ENCODE measurements around the gene SPATA3.

The SPATA3 gene

DNA sequence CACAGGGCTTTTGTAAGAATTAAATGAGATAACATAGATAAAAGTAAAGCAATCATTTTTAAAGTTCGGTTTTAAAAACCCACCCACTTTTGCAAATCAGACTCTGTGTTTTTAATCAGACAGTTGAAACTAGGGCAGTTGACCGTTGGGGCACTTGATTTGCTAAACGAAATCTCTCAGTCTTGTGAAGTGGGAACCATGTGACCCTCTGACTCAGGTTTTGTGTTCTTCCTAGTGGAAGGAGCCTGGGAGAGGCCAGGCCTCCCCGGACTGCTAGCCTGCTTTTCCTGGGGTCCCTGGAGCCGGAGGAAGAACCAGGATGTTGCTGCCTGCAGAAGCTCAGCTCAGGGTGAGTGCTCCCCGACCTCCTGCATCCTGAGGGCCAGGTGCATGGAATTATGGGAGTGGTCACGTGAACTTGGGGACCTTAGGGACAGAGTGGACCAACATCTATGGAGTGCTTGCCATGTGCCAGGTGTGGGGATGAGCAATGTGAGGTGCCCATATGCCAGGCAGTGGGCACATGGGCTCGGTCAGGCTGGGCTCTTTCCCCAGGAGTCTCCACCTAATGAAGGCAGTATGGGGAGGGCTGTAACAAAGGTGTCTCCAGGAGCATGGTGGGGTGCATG, 45.3 kb downstream of the SPATA3 start:
- no peak overlapping the region for H3K4me3 ChIP-seq (ENCODE audit: low read length)
- peaks cover 5% of the 10 kb centered on the region for H3K4me1 ChIP-seq (ENCODE audit: control insufficient read depth, insufficient read depth, low read length)
- H3K36me3 ChIP-seq (ENCODE audit: control insufficient read depth, insufficient read depth, low read length, severe bottlenecking) = no peaks in the 10 kb centered on the region
- no peak for DNase-seq (ENCODE audit: low read depth)
- no peaks in the 10 kb centered on the region for H3K9me3 ChIP-seq (ENCODE audit: control insufficient read depth, low read length)
- H3K27me3 ChIP-seq (replicated peaks; ENCODE audit: control insufficient read depth, insufficient read depth, low read length) = peaks cover 40% of the 10 kb centered on the region
- H3K9ac ChIP-seq (ENCODE audit: low read length) = no peak overlapping the region

DNA sequence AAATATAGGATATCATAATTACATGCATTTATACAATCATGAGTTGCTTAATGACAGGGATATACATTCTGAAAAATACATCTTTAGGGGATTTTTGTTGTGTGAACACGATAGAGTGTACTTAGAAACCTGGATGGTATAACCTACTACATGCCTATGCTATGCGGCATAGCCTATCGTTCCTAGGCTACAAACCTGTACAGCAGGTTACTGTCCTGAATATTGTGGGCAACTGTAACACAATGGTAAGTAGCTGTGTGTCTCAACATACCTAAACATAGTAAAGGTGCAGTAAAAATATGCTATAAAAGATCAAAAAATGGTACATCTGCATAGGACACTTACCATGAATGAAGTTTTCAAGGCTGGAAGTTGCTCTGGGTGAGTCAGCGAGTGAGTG, 47.9 kb downstream of the SPATA3 start:
- no peak for DNase-seq (ENCODE audit: low read depth)
- Histone ChIP-seq H3K9ac (ENCODE audit: low read length) (no peak overlapping the region), H3K27me3 (replicated peaks; ENCODE audit: control insufficient read depth, insufficient read depth, low read length) (peaks cover 48% of the 10 kb centered on the region), H3K36me3 (ENCODE audit: control insufficient read depth, insufficient read depth, low read length, severe bottlenecking) (no peaks in the 10 kb centered on the region), H3K4me3 (ENCODE audit: low read length) (no peak overlapping the region), H3K4me1 (ENCODE audit: control insufficient read depth, insufficient read depth, low read length) (peaks cover 5% of the 10 kb centered on the region), H3K9me3 (ENCODE audit: control insufficient read depth, low read length) (no peaks in the 10 kb centered on the region)

DNA sequence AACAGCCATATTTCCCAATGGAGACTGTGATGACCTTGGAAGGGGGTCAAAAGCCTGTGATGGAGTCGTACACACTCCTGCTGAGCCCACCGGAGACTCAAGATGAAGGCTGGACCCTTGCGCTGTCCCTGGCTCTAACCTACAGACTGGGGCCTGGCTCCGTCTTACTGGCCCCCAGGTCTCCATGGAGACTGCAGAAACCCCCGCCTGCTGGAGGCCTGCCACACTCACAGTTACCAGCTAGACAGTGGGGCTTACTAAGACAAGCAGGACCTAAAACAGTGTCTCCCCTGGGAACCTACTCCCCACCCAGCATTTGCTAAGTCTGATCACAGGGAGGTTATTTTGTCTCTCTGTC, 51.0 kb downstream of the SPATA3 start:
- H3K9ac ChIP-seq (ENCODE audit: low read length) = no peak overlapping the region
- peaks cover 27% of the 10 kb centered on the region for H3K27me3 ChIP-seq (replicated peaks; ENCODE audit: control insufficient read depth, insufficient read depth, low read length)
- H3K4me3 ChIP-seq (ENCODE audit: low read length) = no peak overlapping the region
- H3K36me3 ChIP-seq (ENCODE audit: control insufficient read depth, insufficient read depth, low read length, severe bottlenecking) = no peaks in the 10 kb centered on the region
- no peak for DNase-seq (ENCODE audit: low read depth)
- H3K4me1 ChIP-seq (ENCODE audit: control insufficient read depth, insufficient read depth, low read length) = peaks cover 20% of the 10 kb centered on the region
- no peaks in the 10 kb centered on the region for H3K9me3 ChIP-seq (ENCODE audit: control insufficient read depth, low read length)

DNA sequence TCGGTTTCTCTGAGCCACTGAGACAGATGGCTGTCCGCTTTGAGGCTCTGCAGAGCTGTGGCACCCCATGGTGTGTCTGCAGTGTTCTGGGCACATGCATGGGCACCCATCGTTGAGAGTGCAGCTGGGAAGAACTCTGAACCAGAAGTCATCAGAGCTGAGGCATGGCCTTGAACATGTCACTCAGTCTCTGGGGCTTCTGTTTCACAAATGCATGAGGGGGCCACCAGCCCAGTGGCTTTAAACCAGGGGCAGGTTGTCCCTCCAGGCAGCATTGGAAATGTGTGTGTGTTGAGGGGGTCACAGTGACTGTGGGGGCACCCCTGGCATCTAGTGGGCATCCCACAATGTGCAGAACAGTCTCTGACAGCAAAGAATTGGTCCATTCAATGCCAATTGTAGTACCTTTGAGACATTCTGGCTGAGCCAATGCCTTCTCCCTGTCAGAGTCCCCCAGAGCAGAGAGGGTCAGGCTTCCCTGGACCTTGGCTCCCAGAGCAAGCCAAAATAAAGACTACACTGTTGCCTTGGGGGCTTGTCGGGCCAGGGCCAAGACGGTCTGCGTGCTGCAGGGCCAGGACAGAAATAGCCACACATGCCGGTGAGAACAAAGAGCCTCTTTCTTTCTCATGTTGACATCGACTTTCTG, 51.5 kb downstream of the SPATA3 start:
- H3K4me1 ChIP-seq (ENCODE audit: control insufficient read depth, insufficient read depth, low read length) = peaks cover 22% of the 10 kb centered on the region
- no peak overlapping the region for H3K9ac ChIP-seq (ENCODE audit: low read length)
- peaks cover 22% of the 10 kb centered on the region for H3K27me3 ChIP-seq (replicated peaks; ENCODE audit: control insufficient read depth, insufficient read depth, low read length)
- no peak for DNase-seq (ENCODE audit: low read depth)
- no peak overlapping the region for H3K4me3 ChIP-seq (ENCODE audit: low read length)
- H3K36me3 ChIP-seq (ENCODE audit: control insufficient read depth, insufficient read depth, low read length, severe bottlenecking) = no peaks in the 10 kb centered on the region
- no peaks in the 10 kb centered on the region for H3K9me3 ChIP-seq (ENCODE audit: control insufficient read depth, low read length)

DNA sequence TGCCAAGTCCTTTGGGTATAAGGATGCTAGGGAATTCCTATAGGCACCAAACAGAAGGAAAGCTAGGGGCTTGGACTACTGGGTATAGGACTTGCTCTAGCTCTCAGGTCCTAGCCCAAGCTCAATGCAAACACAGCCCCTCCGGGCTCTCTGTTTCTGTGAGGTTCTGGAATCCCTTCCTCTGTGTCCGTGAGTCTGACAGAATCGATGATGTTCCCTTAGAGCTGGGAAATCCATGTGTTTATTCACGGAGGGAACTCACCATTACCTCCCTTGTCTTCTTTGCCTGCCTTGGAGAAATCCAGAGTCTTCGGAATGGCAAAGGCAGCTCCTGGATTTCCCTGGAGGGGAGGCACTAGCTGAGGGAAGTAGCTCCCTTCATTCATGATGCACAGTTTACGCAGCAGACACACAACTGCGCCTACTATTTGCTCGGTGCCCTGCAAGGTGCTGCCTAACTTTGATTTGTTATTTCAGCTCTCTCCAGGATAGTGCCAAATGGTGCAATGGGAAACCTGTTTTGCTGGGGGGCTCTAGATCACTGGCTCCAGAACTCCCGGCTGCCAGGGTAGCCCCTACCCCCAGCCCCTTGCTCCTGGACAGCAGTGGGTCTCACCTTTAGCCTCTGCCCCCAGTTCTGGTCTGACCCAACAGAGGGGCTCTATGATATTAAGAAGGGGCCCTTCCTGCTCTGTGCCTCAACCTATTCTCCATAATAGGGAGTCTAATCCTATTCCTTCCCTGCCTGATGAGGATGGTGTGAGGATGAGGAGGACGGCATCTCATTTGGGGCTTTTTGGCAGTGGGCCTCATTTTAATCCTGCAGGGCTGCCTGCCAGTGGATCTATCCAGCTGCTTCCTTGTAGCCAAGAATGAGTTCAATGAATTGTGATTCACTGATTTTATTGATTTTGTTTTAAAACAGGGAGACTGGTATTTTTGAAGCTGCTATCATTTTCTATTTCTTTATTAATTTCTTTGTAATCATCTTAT, 52.3 kb downstream of the SPATA3 start:
- H3K9me3 ChIP-seq (ENCODE audit: control insufficient read depth, low read length) = no peaks in the 10 kb centered on the region
- peaks cover 25% of the 10 kb centered on the region for H3K4me1 ChIP-seq (ENCODE audit: control insufficient read depth, insufficient read depth, low read length)
- no peak for DNase-seq (ENCODE audit: low read depth)
- peaks cover 22% of the 10 kb centered on the region for H3K27me3 ChIP-seq (replicated peaks; ENCODE audit: control insufficient read depth, insufficient read depth, low read length)
- H3K9ac ChIP-seq (ENCODE audit: low read length) = no peak overlapping the region
- no peak overlapping the region for H3K4me3 ChIP-seq (ENCODE audit: low read length)
- no peaks in the 10 kb centered on the region for H3K36me3 ChIP-seq (ENCODE audit: control insufficient read depth, insufficient read depth, low read length, severe bottlenecking)

DNA sequence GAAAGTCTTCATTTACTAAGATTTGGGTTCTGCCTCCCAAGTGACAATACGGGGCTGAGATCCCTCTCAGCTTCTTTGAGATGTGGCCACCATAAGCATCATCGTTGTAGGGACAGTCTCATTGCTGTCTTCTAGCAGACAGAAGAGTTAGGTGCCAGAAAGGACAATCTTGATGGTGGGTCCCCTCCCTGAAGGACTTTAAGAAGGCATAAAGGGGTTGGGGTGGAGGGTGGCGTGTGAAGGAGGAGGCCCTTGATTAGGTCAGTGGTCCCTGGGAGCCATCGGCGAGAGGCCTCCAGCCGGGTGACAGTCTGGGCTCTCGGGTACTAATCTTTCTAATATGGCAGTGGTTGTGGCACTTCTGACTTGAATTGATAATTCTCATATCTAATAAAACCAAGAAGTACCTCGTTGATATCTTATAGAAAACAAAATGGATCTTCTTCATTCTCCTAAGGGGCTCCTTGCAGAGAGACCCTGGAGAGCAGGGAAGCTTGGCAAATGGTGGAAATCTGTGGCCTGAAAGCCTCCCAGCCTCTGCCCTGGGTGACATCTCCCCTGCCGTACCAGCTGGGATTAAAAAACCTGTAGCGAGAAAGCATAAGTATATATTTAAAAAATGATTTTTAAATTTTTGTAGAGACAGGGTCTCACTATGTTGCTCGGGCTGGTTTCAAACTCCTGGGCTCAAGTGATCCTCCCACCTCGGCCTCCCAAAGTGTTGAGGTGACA, 53.5 kb downstream of the SPATA3 start:
- no peaks in the 10 kb centered on the region for H3K36me3 ChIP-seq (ENCODE audit: control insufficient read depth, insufficient read depth, low read length, severe bottlenecking)
- peaks cover 25% of the 10 kb centered on the region for H3K4me1 ChIP-seq (ENCODE audit: control insufficient read depth, insufficient read depth, low read length)
- H3K9ac ChIP-seq (ENCODE audit: low read length) = no peak overlapping the region
- H3K4me3 ChIP-seq (ENCODE audit: low read length) = no peak overlapping the region
- peaks cover 22% of the 10 kb centered on the region for H3K27me3 ChIP-seq (replicated peaks; ENCODE audit: control insufficient read depth, insufficient read depth, low read length)
- DNase-seq (ENCODE audit: low read depth) = no peak
- H3K9me3 ChIP-seq (ENCODE audit: control insufficient read depth, low read length) = no peaks in the 10 kb centered on the region

DNA sequence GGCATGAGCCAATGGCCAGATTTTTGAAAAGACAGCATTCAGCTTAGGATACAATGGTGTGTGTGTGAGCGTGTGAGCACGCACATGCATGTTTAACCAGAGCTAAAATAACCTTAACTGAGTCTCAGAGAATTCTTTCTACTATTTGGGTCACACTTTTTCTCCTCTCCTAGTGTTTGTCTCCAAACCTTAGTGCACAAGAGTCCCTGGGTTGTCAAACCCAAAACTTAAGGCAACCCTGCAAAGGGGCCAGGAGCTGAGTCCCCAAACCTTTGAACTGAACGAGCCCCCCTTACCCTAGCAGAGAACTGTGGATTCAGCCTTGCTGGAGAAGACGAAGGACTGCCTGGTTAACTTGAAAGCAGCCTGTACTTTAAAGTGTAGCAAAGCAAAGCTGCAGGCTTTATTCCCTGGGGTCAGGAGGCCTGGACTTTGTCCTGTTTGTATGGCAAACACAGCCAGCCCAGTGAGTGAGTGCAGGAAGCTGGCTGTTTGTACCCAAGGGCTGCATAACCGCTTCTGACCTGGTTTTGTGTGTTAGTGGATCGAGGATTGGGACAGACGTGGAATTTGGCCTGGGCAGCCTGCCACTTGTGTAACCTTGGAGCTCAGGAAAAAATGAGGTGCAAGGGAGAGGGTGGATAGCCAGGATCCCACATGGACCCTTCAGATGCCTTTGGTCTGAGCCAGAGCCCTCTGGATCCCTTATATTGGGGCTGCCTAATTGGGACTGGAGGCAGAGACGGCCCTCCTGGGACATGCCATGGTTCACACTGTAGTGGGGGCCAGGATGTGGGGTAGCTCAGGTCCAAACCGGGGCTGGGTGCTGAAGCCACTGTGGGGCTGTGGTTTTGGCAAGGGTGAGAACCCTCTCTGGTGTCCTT, 54.3 kb downstream of the SPATA3 start:
- Histone ChIP-seq H3K4me3 (ENCODE audit: low read length) (no peak overlapping the region), H3K27me3 (replicated peaks; ENCODE audit: control insufficient read depth, insufficient read depth, low read length) (peaks cover 22% of the 10 kb centered on the region), H3K9ac (ENCODE audit: low read length) (peak overlapping the region; percentile 10), H3K36me3 (ENCODE audit: control insufficient read depth, insufficient read depth, low read length, severe bottlenecking) (no peaks in the 10 kb centered on the region), H3K4me1 (ENCODE audit: control insufficient read depth, insufficient read depth, low read length) (peaks cover 25% of the 10 kb centered on the region), H3K9me3 (ENCODE audit: control insufficient read depth, low read length) (no peaks in the 10 kb centered on the region)
- no peak for DNase-seq (ENCODE audit: low read depth)

DNA sequence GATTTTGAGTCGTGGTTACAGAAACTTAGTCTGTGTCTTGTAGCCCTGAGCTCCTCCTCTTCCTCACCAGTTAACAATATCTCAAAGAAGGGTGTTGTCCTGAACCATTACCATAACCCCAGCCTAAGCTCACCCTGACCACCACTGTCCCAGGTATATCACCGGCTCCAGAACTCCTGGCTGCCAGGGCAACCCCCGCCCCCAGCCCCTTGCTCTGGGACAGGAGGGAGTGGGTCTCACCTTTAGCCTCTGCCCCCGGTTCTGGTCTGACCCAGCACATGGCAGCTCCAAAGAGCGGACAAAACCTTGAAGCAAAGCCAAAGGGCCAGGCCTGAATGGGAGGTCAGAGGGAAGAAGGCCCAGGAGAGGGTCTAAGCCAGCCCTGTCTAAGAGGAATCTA, 55.2 kb downstream of the SPATA3 start:
- Histone ChIP-seq H3K4me3 (ENCODE audit: low read length) (no peak overlapping the region), H3K4me1 (ENCODE audit: control insufficient read depth, insufficient read depth, low read length) (peaks cover 25% of the 10 kb centered on the region), H3K9me3 (ENCODE audit: control insufficient read depth, low read length) (no peaks in the 10 kb centered on the region), H3K27me3 (replicated peaks; ENCODE audit: control insufficient read depth, insufficient read depth, low read length) (peaks cover 22% of the 10 kb centered on the region), H3K36me3 (ENCODE audit: control insufficient read depth, insufficient read depth, low read length, severe bottlenecking) (no peaks in the 10 kb centered on the region), H3K9ac (ENCODE audit: low read length) (no peak overlapping the region)
- DNase-seq (ENCODE audit: low read depth) = no peak

DNA sequence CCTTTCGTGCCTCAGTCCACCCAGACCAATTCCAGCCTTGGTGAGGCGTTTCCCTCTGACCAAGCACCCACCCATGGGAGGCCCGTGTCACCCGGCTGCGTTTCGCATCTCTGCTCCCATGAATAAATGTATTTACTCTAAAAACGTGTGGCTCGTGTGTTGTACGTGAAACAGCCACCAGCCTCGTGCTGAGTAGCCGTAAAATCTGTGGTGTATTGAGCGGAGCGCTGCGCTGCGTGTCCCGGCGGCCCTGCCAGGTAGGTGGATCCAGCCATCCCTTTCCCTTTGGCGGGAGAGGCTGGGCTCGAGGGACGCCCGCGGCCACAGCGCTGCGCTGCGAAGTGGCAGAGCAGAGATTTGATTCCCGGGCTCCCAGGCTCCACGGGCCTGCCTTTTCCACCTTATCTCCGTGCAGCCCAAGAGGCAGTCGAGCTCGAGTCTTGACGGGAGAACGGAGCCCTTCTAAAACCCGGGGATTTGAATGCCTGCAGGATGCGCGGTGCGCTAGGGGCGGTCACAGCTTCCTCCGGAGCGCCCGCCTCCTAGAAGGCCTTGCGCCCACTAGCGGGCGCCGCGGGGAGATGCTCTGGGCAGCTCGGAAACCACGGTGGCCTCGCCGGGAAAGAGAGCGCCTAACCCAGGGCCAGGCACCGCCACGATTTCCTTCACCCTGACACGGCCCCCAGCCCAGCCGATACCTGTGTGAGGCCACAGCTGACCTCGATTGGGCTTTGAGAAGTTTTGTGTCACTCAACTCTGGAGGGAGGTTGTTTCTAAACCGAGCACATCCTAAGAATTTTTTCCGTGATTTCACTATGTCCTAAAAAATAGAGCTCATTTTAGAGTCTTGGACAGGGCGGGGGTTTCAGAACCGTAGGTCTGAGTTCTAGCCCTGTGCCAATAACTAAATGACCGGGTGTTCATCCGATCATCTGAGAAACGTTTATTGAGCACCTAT, 56.9 kb downstream of the SPATA3 start:
- Histone ChIP-seq H3K4me3 (ENCODE audit: low read length) (peak overlapping the region; percentile 81), H3K4me1 (ENCODE audit: control insufficient read depth, insufficient read depth, low read length) (peaks cover 28% of the 10 kb centered on the region), H3K36me3 (ENCODE audit: control insufficient read depth, insufficient read depth, low read length, severe bottlenecking) (no peaks in the 10 kb centered on the region), H3K9me3 (ENCODE audit: control insufficient read depth, low read length) (no peaks in the 10 kb centered on the region), H3K27me3 (replicated peaks; ENCODE audit: control insufficient read depth, insufficient read depth, low read length) (peaks cover 12% of the 10 kb centered on the region), H3K9ac (ENCODE audit: low read length) (peak overlapping the region; percentile 54)
- DNase-seq (ENCODE audit: low read depth) = peak; percentile 96
